Spleen (tissue), 11 donors: ENCODE results near the gene RFPL1. TPM values are rescaled to one million over a fixed set of nuclear protein-coding genes. Genes with fewer than 3 reads are reported as not detected.

Experiments used
- DNase-seq: peaks from one replicate; pipeline ENCODE4 v3.0.0-alpha.2; 2020
- H3K27ac ChIP-seq, 8 donors: fragments of 200-600 bp; sonication (generic) in 7 of 8; 1 replicate in 4 of 8; 2 replicates in 4 of 8; pipeline versions ENCODE4 v1.5.0 to v1.8.0; 2016 to 2021; ENCODE audit warnings: inconsistent platforms in 4 of 8, mild to moderate bottlenecking in 4 of 8, moderate library complexity in 1 of 8
- H3K27me3 ChIP-seq, 7 donors: fragments of 200-600 bp; sonication (generic) in 6 of 7; replicated peaks in 1 of 7; 1 replicate in 4 of 7; 2 replicates in 3 of 7; pipeline versions ENCODE4 v1.5.0 to v1.8.0; 2016 to 2021; ENCODE audit warnings: inconsistent platforms in 3 of 7, mild to moderate bottlenecking in 1 of 7
- H3K36me3 ChIP-seq, 6 donors: fragments of 200-600 bp; sonication (generic) in 5 of 6; 1 replicate in 4 of 6; 2 replicates in 2 of 6; pipeline versions ENCODE4 v1.5.0 to v1.8.0; 2016 to 2021; ENCODE audit warnings: inconsistent platforms in 2 of 6
- H3K4me1 ChIP-seq, 6 donors: fragments of 200-600 bp; sonication (generic) in 5 of 6; 1 replicate in 3 of 6; 2 replicates in 3 of 6; pipeline versions ENCODE4 v1.5.0 to v1.8.0; 2016 to 2021; ENCODE audit warnings: inconsistent platforms in 3 of 6
- H3K4me3 ChIP-seq, 8 donors: fragments of 200-600 bp; sonication (generic) in 7 of 8; 1 replicate in 4 of 8; 2 replicates in 4 of 8; pipeline versions ENCODE4 v1.5.0 to v1.8.0; 2016 to 2021; ENCODE audit warnings: inconsistent platforms in 4 of 8, mild to moderate bottlenecking in 4 of 8, moderate library complexity in 2 of 8
- H3K9me3 ChIP-seq, 8 donors: fragments of 200-600 bp; sonication (generic) in 7 of 8; 1 replicate in 4 of 8; 2 replicates in 4 of 8; pipeline versions ENCODE4 v1.5.0 to v1.8.0; 2016 to 2021; ENCODE audit warnings: inconsistent platforms in 4 of 8
- POLR2A ChIP-seq, 3 donors: fragments of 450-650 bp; IDR thresholded peaks; one replicate each; pipeline ENCODE4 v1.5.1; 2017; ENCODE audit warnings: antibody characterized with exemption in 3 of 3, mild to moderate bottlenecking in 1 of 3
- POLR2AphosphoS5 ChIP-seq, 3 donors: sonication (generic); formaldehyde crosslinking; IDR thresholded peaks; one replicate each; pipeline ENCODE4 v1.5.1; 2017; ENCODE audit warnings: antibody characterized with exemption in 3 of 3
- WGBS, 5 donors: extraction: QIAGEN DNeasy Blood & Tissue Kit in 3 of 5; methylation state at CpG; one replicate each; pipeline versions ENCODE4 v1.1.5 to v1.1.7; 2013 to 2018; 5-methylcytosine and 5-hydroxymethylcytosine counted together
- intact Hi-C: fragments of 100-400 bp; cut with DNase I; formaldehyde crosslinking; loops from one replicate; pipeline ENCODE4 v1.15.0; 2023; ENCODE audit warnings: low total_unique reads
- polyA plus RNA-seq, 3 donors: library from polyadenylated mRNA; stranded (reverse); fragments of 200-250 nt; gene quantifications; one replicate each; pipeline ENCODE4 v1.2.1, GENCODE V29; 2013
- total RNA-seq, 7 donors: library from RNA; depleted of rRNA in 3 of 7; stranded (reverse); fragments of >200 nt in 3 of 7; fragmentation: NEBNext Ultra II Directional in 4 of 7; extraction: Animal tissue kit (Norgen Biotek cat#: 25700) in 4 of 7; gene quantifications; one replicate each; pipeline versions ENCODE4 v1.1.0 to v1.2.1, GENCODE V29; 2016 to 2021
- TF ChIP-seq, protein P1 (sequence below), 11 experiments: fragments of 200-600 bp in 7 of 11; fragments of 450-650 bp in 4 of 11; sonication (generic) in 4 of 11; IDR thresholded peaks in 8 of 11; conservative IDR thresholded peaks in 3 of 11; 1 replicate in 7 of 11; 2 replicates in 4 of 11; pipeline versions ENCODE4 v1.4.0 to v1.8.0; 2016 to 2021; ENCODE audit warnings: antibody characterized with exemption in 11 of 11, inconsistent platforms in 4 of 11, mild to moderate bottlenecking in 1 of 11
- donor health status: healthy with polysubstance abuse.
- donor health status: DM: no; HTN: no; CAD: no; lungs with moderate emphysema.
- donor health status: DM: no; HTN: no; CAD: no.
- donor health status: Bipolar disorder and iron deficiency.
- donor health status: healthy.
- donor health status: DM: no; HTN: no; CAD: no.
- donor health status: DM: yes; HTN: yes; CAD: no.

RFPL1 gene
- total and polyA plus RNA-seq, 10 donors, result 0.03 to 1.4 (median 0.11) TPM; not detected in 5

DNA sequence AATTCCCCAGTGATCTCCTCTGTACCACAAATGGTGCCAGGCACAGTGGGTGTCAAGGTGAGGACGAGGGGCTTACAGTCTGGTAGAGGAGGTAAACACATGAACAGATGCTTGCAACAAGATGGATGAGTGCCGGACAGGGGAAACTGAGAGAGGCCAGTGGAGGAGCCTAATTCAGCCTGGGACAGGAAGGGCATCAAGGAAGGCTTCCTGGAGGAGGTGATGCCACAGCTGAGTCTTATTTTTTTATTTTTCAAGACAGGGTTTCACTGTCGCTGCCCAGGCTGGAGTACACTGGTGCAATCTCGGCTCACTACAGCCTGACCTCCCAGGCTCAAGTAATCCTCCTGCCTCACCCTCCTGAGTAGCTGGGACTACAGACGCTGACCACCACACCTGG is 22.9 kb downstream of the RFPL1 start:
- TF ChIP-seq, protein P1, sequence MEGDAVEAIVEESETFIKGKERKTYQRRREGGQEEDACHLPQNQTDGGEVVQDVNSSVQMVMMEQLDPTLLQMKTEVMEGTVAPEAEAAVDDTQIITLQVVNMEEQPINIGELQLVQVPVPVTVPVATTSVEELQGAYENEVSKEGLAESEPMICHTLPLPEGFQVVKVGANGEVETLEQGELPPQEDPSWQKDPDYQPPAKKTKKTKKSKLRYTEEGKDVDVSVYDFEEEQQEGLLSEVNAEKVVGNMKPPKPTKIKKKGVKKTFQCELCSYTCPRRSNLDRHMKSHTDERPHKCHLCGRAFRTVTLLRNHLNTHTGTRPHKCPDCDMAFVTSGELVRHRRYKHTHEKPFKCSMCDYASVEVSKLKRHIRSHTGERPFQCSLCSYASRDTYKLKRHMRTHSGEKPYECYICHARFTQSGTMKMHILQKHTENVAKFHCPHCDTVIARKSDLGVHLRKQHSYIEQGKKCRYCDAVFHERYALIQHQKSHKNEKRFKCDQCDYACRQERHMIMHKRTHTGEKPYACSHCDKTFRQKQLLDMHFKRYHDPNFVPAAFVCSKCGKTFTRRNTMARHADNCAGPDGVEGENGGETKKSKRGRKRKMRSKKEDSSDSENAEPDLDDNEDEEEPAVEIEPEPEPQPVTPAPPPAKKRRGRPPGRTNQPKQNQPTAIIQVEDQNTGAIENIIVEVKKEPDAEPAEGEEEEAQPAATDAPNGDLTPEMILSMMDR (IDR thresholded peaks at IDR 0.05 in 8 of 11, conservative IDR thresholded peaks at IDR 0.05 in 3 of 11), result no peak
- no peak for TF ChIP-seq POLR2AphosphoS5 (IDR thresholded peaks at IDR 0.05)
- TF ChIP-seq POLR2A (IDR thresholded peaks at IDR 0.05), result no peak
- intact Hi-C loops, result no loop called here

DNA sequence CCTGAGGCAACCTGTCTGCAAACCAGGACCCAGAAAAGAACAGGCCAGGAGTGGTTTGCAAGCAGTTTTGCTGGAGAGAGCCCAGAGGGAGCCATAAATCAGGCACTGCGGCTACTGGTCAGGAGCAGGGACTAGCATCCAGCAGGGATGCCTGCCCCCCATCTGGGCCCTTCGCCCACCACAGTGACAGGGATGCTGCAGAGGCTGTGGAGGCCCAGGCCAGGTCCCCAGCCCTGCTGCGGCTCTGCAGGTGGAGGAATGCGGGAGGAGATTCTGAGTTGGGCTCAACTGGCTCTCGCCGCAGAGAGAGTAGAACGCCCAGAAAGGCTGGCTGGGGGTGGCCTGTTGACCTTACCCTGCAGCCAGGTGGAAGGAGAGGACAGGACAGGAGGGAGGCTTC is 25.2 kb downstream of the RFPL1 start:
- no peak overlapping the region for H3K4me3 ChIP-seq
- no peaks in the 10 kb centered on the region for H3K9me3 ChIP-seq
- intact Hi-C loops, result no loop called here
- no peaks in the 10 kb centered on the region for H3K4me1 ChIP-seq
- DNase-seq, result no peak
- WGBS, 5 donors, result 85 to 94% (median 89%) methylated on average over 4 to 7 of the region's 7 CpGs
- no peaks in the 10 kb centered on the region for H3K36me3 ChIP-seq
- no peak overlapping the region for H3K27ac ChIP-seq
- no peaks in the 10 kb centered on the region for H3K27me3 ChIP-seq
- TF ChIP-seq POLR2A (IDR thresholded peaks at IDR 0.05) (no peak), POLR2AphosphoS5 (IDR thresholded peaks at IDR 0.05) (no peak)
- TF ChIP-seq, protein P1 (IDR thresholded peaks at IDR 0.05 in 8 of 11, conservative IDR thresholded peaks at IDR 0.05 in 3 of 11), result no peak

More for the DNA sequence above, 22.9 kb downstream of the RFPL1 start:
- H3K27ac ChIP-seq, result no peak overlapping the region
- H3K4me1 ChIP-seq, result no peaks in the 10 kb centered on the region
- H3K4me3 ChIP-seq, result no peak overlapping the region
- no peaks in the 10 kb centered on the region for H3K36me3 ChIP-seq
- no peak for DNase-seq
- 80 to 95% (median 92%) methylated on average over 5 of the region's 5 CpGs for WGBS, 5 donors
- H3K9me3 ChIP-seq, result no peaks in the 10 kb centered on the region
- H3K27me3 ChIP-seq, result no peaks in the 10 kb centered on the region

DNA sequence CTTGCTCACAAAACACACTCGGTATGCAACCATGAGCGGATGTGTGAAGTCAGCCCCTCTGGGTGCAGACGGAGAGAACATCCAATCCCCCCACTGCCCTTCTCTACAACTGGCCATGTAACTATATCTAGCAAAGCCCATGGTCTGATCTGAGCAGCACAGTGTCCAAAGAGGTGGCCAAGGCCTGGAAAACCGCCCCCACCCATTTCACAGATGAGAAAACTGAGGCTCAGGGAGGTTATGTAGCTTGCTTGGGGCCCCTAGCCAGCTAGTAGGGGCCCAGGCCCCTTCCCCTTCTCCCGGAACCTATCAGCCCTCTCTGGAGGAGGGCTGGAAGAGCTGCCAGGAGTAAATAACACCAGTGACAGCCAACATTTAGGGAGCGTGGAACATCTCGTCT is 26.2 kb downstream of the RFPL1 start:
- 80 to 93% (median 89%) methylated on average over 7 of the region's 7 CpGs for WGBS, 5 donors
- H3K27me3 ChIP-seq, result no peaks in the 10 kb centered on the region
- TF ChIP-seq, protein P1 (IDR thresholded peaks at IDR 0.05 in 8 of 11, conservative IDR thresholded peaks at IDR 0.05 in 3 of 11), result no peak
- TF ChIP-seq POLR2A (IDR thresholded peaks at IDR 0.05) (no peak), POLR2AphosphoS5 (IDR thresholded peaks at IDR 0.05) (no peak)
- no peak for DNase-seq
- no peak overlapping the region for H3K27ac ChIP-seq
- H3K4me1 ChIP-seq, result no peaks in the 10 kb centered on the region
- intact Hi-C loops, result no loop called here
- H3K4me3 ChIP-seq, result no peak overlapping the region
- H3K9me3 ChIP-seq, result no peaks in the 10 kb centered on the region
- no peaks in the 10 kb centered on the region for H3K36me3 ChIP-seq

DNA sequence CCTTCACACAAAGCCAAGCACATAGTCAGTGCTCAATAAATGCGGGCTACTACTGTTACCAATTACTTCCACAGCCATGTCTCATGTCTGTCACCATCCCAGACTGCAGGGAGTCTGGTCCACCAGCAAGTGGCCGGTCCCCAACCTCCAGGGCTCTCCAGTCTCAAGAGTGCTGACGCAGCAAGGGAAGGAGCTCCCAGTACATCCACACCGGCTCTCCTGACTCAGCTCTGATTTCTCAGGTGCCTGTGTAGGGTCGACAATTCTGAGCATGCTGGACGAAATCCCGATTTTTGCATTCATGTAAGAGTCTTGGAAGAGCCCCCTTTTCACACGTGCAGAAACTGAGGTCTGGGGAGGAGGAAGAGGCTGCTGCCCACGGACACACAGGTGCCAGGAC is 31.4 kb downstream of the RFPL1 start:
- WGBS, 5 donors, result 56 to 76% (median 71%) methylated on average over 5 to 9 of the region's 9 CpGs
- H3K4me3 ChIP-seq, result peak overlapping the region in 1 of 8 donors; percentile 63

More for the DNA sequence above, 31.4 kb downstream of the RFPL1 start:
- Histone ChIP-seq H3K9me3 (no peaks in the 10 kb centered on the region), H3K27ac (no peak overlapping the region), H3K4me1 (peaks cover 3 to 10% (median 8%) of the 10 kb centered on the region in 6 donors), H3K27me3 (peaks cover 0 to 11% (median 3%) of the 10 kb centered on the region in 7 donors), H3K36me3 (no peaks in the 10 kb centered on the region)
- TF ChIP-seq, protein P1 (IDR thresholded peaks at IDR 0.05 in 8 of 11, conservative IDR thresholded peaks at IDR 0.05 in 3 of 11), result no peak
- TF ChIP-seq POLR2AphosphoS5 (IDR thresholded peaks at IDR 0.05), result no peak
- TF ChIP-seq POLR2A (IDR thresholded peaks at IDR 0.05), result no peak
- no peak for DNase-seq
- intact Hi-C loops, result no loop called here
